LHCN-M2 (cell line): ENCODE results near the gene GRK3. TPM values are rescaled to one million over a fixed set of nuclear protein-coding genes. Genes with fewer than 3 reads are reported as not detected.

ENCODE experiments used
- DNase-seq: peaks from one replicate; pipeline ENCODE4 v3.0.0-alpha.2; 2012; ENCODE audit warnings: low read depth
- total RNA-seq: library from RNA; depleted of rRNA; stranded (reverse); fragments of >200 nt; gene quantifications from 2 replicates; pipeline ENCODE4 v1.2.3, GENCODE V29; 2014

The GRK3 gene
- total RNA-seq, 1 experiment from 2014 or later, result 3.2 TPM

GRCh38 chr22:25754527-25755202, 190.2 kb downstream of the GRK3 start:
- DNase-seq, result peak; percentile 90

- no peak for DNase-seq
These were observed 193.2 kb downstream of the GRK3 start for GRCh38 chr22:25757686-25758085.

- DNase-seq, result peak; percentile 59
These were observed 193.8 kb downstream of the GRK3 start for GRCh38 chr22:25758316-25758715.

- DNase-seq, result peak; percentile 98
These were observed 195.4 kb downstream of the GRK3 start for GRCh38 chr22:25759825-25760231.

GRCh38 chr22:25760294-25760693, 195.8 kb downstream of the GRK3 start:
- DNase-seq, result no peak

GRCh38 chr22:25760848-25761595, 196.5 kb downstream of the GRK3 start:
- DNase-seq, result no peak

- DNase-seq, result no peak
These were observed 197.7 kb downstream of the GRK3 start for GRCh38 chr22:25762147-25762546.

- no peak for DNase-seq
These were observed 198.8 kb downstream of the GRK3 start for GRCh38 chr22:25763239-25763777.

GRCh38 chr22:25764270-25765015, 200.0 kb downstream of the GRK3 start:
- no peak for DNase-seq

GRCh38 chr22:25765016-25765367, 200.5 kb downstream of the GRK3 start:
- DNase-seq, result no peak

GRCh38 chr22:25765801-25766200, 201.3 kb downstream of the GRK3 start:
- no peak for DNase-seq

- no peak for DNase-seq
These were observed 201.9 kb downstream of the GRK3 start for GRCh38 chr22:25766418-25766817.

- DNase-seq, result no peak
These were observed 205.9 kb downstream of the GRK3 start for GRCh38 chr22:25770333-25770732.

- DNase-seq, result no peak
These were observed 207.8 kb downstream of the GRK3 start for GRCh38 chr22:25772288-25772687.

GRCh38 chr22:25774575-25775026, 210.1 kb downstream of the GRK3 start:
- no peak for DNase-seq

GRCh38 chr22:25775531-25775930, 211.1 kb downstream of the GRK3 start:
- peak; percentile 41 for DNase-seq

- DNase-seq, result no peak
These were observed 212.9 kb downstream of the GRK3 start for GRCh38 chr22:25777411-25777810.

- peak; percentile 48 for DNase-seq
These were observed 213.4 kb downstream of the GRK3 start for GRCh38 chr22:25777870-25778269.
